ENCODE measurements around the gene FGR.
A peak's percentile ranks its signal among the peaks of the same experiment; 100 is the strongest.

The FGR gene

DNA sequence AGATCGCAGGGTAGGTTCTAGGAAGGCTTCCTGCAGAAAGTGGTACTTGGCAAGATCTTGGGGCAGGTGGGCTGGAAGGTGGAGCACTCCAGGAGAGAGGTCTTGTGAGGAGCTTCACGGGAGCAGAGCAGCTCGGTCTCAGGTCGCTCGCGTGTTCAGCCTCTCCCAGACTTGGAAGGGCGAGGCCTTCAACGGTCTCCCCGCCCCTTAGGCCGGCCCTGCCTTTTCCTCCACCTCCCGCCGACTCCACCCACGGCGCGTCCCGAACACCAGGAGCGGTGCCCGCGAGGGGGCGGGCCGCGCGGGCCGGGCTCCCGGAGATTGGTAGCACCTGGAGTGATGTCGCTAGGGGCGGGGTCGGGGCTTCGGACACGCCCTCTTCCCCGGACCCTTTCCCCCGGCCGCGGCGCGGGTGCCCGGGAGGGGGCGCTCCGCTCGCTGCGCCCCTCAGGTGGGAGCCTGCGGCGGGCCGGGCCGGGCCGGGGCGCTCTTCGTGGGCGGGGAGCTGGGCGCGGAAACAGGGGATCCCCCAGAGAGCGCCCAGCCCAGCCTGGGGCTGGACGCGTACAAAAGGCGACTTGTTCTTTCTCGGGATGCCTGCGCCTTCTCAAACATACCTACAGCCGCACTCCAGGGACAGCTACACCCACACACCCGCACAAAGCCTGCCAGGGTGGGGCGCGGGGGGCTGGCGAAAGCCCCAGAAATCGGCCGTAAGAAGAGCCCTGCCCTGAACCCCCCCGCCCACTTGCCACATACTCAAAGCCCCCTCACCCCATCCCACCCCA, 66.5 kb downstream of the FGR start:
- peak; percentile 83 for DNase-seq (ENCODE audit: low read depth, low spot score)

DNA sequence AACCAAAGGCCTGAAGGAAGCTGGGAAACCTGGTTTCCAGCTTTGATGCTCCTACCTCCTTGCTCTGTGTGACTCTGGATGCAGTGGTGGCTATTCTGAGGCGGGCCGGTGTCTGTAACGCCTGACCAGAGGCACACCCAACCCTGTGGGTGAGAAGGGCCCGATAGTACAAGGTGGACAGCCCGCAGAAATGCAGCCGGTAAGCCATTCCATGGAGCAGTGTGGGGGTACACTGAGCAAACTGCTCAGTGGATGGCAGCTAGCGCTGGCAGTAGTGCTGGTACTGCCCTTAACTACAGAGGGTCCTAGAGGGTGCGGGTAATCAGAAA, 67.0 kb downstream of the FGR start:
- DNase-seq (ENCODE audit: low read depth, low spot score), result no peak

DNA sequence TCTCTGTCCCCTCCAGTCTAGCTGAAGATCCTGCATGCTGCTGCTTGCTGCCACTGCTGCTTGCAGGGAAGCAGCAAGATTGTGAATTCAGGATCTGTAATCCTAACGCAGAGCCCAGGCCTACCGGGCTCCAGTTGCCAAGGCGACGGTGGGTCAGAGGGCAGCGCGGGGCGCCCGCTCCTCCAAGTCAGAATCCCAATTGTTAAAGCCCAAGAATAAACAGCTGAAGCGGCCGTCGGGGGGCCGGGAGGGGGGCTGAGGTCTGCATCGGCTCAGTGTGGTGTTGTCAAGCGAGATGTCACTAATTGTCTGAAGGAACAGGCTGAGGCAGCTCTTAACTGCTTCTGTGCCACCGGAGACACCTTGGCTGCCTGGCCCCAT, 67.8 kb downstream of the FGR start:
- no peak for DNase-seq (ENCODE audit: low read depth, low spot score)

DNA sequence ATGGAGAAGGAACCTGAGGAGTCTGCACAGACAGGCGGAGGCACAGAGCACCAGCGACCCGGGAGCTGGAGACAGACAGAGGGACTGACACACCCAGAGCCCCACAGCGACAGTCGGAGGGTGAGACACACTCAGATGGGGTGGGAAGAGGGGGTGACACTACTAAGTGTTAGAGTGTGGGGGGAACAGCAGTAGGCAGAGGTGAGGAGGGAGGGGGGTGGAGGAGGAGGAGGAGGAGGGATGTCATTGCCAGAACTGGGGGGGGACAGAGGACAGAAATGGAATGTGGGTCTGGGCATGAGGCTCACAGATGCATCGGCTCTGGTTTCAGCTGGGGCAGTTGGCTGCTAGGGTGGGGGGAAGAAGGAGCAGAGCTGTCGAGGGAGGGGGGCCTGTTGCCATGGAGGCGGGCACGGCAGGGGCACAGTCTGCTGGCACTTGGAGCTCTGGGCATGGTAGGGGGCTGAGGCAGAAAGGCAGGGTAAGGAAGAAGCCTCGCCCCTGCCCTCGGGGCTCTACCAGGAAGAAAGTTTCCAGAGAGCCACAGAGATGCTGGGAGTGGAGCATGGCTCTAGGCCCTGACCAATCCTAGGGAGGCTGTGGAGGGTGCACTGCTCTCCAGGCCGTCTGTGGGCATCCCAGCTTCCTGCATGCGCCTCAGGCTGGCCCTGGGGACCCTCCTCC, 68.4 kb downstream of the FGR start:
- DNase-seq (ENCODE audit: low read depth, low spot score), result no peak

DNA sequence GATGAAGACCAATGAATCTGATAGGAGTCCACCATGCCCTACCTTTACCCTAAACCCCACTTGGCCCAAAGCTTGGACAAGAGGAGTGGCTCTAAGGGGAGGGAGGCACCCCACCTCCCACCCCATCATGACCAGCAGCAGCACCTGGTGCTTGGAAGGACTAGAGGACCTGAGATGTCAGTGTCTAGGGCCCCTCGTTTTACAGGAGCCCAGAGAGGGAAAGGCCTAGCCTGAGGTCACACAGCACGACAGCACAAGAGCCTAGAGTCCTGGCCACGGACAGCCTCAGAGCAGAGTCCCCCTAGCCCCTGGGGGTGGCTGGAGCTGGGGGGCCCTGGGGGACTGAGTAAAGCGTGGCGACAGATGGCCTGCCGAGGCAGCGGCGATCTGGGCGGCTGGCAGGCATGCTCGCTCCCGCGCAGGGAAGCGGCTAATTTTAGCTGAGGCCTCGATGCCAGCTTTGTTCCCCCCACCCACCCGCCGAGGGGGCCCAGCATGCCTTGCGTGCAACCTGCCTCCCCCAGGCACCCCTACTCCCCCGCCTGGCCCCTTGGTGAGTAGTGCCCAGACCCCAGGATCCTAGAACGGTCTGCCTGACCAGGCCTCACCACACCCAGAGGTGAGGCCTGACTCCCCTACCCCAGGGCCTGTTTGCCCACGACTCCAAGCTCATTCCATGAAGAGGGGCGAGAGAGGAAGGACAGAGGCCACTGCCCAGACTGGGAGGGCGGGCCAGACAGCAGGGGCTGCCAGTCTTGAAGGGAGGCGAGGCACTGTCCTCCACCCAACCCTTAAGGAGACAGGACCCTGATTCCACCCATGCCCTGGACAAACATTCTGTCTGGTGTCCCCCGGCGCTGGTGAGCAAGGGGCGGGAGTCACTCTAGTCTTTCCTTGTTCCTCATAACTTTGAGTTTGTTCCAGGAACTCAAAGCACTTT, 70.0 kb downstream of the FGR start:
- DNase-seq (ENCODE audit: low read depth, low spot score), result no peak

DNA sequence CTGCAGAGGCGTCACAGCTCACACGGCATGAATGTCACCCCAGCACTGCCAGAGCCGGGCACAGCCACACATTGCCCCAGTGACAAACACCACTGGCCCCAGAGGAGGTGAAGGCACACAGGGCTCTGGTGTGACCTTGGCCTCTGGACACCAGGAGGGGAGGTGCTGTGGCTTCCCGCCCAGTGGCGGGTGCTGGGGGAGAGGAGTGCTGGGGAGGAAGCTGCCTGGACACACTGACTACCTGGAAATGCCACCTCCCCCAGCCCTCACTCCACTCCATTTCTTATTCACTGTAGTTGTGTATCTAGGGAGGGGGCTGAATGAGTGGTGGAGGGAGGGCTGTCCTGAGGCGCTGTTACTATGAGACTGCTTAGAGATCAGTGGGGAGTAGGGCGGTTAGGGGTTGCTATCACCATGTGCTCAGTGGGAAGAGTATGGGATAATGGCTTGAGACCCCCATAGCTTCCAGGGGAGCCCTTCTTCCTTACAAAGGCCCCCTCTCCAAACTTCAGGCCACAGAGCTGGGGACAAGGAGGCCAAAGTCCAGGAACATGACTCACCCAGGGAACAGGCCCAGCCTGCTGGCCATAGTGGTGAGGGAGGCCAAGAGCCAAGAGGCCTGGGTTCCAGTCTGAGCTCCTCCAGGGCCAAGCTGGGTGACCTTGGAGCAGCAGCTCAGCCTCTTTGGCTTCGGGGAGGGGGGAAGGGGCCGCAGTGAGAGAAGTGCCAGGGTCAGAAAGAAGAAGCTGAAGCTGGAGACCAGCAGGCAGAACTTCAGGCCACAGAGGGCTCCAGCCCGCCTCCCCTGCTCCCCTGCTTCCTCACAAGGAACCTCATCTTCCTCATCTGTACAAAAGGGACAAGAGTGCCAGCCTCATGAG, 71.2 kb downstream of the FGR start:
- no peak for DNase-seq (ENCODE audit: low read depth, low spot score)

DNA sequence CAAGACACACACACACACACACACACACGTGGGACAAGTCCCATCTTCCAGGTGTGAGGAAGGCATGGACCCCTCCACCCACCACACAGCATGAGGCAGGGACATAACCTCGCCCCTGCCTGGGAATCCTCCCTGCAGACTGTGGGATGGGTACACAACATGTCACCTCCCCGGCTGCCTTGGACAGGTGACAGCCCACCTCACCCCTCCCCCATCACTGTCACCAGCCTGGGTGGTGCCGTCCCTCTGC, 71.7 kb downstream of the FGR start:
- no peak for DNase-seq (ENCODE audit: low read depth, low spot score)

DNA sequence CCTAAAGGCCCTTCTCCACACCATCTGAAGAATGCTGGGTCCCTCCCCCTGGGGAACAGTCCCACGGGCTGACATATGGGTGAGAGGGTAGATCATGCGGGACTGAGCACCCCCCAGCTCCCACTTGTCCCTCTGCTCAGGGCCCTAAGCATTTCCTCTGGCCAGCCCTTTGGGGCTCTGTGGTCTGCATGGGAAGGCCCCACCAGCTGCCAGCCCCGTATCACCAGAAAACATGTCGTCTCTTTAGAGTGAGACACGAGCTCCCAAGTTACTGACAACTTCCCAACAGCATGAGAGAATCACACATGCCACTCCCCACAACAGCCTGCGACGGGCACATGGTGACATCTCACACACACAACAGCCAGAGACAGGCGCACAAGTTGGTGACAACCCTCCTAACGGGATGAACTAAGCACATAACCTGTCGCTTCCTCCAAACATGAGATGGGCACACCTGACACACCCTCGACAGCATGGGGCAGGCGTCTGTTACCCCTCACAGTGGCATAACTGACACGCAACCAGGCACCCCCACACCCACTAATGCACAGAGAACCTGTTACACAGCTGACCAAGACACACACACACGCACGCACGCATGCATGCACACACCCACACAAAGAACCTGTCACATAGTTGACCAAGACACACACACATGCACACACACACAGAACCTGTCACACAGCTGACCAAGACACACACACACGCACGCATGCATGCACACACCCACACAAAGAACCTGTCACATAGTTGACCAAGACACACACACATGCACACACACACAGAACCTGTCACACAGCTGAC, 72.2 kb downstream of the FGR start:
- DNase-seq (ENCODE audit: low read depth, low spot score), result no peak
